H1 (cell line): ENCODE data around the gene CORO1C. TPM values are rescaled to one million over a fixed set of nuclear protein-coding genes. Genes with fewer than 3 reads are reported as not detected.

Experiments
- CTCF ChIA-PET: fragments of 300-600 bp; sonication (Branson Sonifier 250); formaldehyde crosslinking; loops from one replicate; lab custom pipeline; 2021; ENCODE audit not compliant: partially characterized antibody; lab: Charles Lee
- POLR2A ChIA-PET: fragments of 300-600 bp; sonication (Branson Sonifier 250); formaldehyde crosslinking; loops from one replicate; lab custom pipeline; 2021; ENCODE audit warnings: inconsistent platforms; ENCODE audit not compliant: partially characterized antibody; lab: Charles Lee
- DNase-seq, 2 experiments: peaks; one replicate each; pipeline versions ENCODE4 v3.0.0 to v3.0.0-alpha.2; 2010 to 2022; ENCODE audit warnings: low spot score in 2 of 2, low read depth in 1 of 2, mixed read lengths in 1 of 2
- FAIRE-seq: peaks from 2 replicates; lab custom pipeline; 2011; peaks lifted over from hg19 to GRCh38; lab: Jason Lieb, UNC
- H2AFZ ChIP-seq: 2 replicates; pipeline ENCODE4 v1.8.1; 2012; ENCODE audit warnings: low read length, inconsistent platforms
- H2AK5ac ChIP-seq: 2 replicates; pipeline ENCODE4 v1.6.1; 2013; ENCODE audit warnings: low read depth, low read length
- H2BK120ac ChIP-seq: replicated peaks from 2 replicates; pipeline ENCODE3; 2013; ENCODE audit warnings: low read depth, low read length, inconsistent platforms
- H2BK12ac ChIP-seq: 2 replicates; pipeline ENCODE4 v1.6.1; 2013; ENCODE audit warnings: low read depth, low read length
- H2BK15ac ChIP-seq: 2 replicates; pipeline ENCODE4 v1.6.1; 2013; ENCODE audit warnings: low read length
- H2BK20ac ChIP-seq: 2 replicates; pipeline ENCODE4 v1.6.1; 2013; ENCODE audit warnings: low read length
- H2BK5ac ChIP-seq: 2 replicates; pipeline ENCODE4 v1.6.1; 2013; ENCODE audit warnings: low read depth, low read length
- H3K14ac ChIP-seq: 2 replicates; pipeline ENCODE4 v1.6.1; 2013; ENCODE audit warnings: inconsistent platforms; ENCODE audit not compliant: insufficient read length
- H3K18ac ChIP-seq: 2 replicates; pipeline ENCODE4 v1.6.1; 2013; ENCODE audit warnings: low read length; ENCODE audit errors: extremely low read depth
- H3K23ac ChIP-seq: 2 replicates; pipeline ENCODE4 v1.6.1; 2013; ENCODE audit warnings: inconsistent platforms; ENCODE audit not compliant: insufficient read length
- H3K23me2 ChIP-seq: 2 replicates; pipeline ENCODE4 v1.6.1; 2013; ENCODE audit warnings: low read depth, low read length
- H3K27ac ChIP-seq: 2 replicates; pipeline ENCODE4 v1.6.1; 2011; ENCODE audit warnings: low read depth, low read length, inconsistent platforms
- H3K27me3 ChIP-seq, 4 experiments: replicated peaks in 1 of 4; 1 replicate in 1 of 4; 2 replicates in 3 of 4; pipeline versions ENCODE4 v1.6.1 to v1.8.1; 2011 to 2013; ENCODE audit warnings: low read length in 3 of 4, mild to moderate bottlenecking in 3 of 4, inconsistent platforms in 2 of 4, mixed read lengths in 2 of 4, moderate library complexity in 1 of 4; ENCODE audit not compliant: control insufficient read depth in 3 of 4, insufficient read depth in 3 of 4; ENCODE audit errors: extremely low read depth in 1 of 4
- H3K36me3 ChIP-seq, 4 experiments: 2 replicates each; pipeline versions ENCODE4 v1.6.1 to v1.8.1; 2011 to 2013; ENCODE audit warnings: mild to moderate bottlenecking in 4 of 4, low read length in 3 of 4, moderate library complexity in 2 of 4, control low read depth in 1 of 4, inconsistent platforms in 1 of 4; ENCODE audit not compliant: insufficient read depth in 4 of 4, control insufficient read depth in 2 of 4
- H3K4ac ChIP-seq: replicated peaks from 2 replicates; pipeline ENCODE3; 2013; ENCODE audit warnings: low read length, low read depth, mixed read lengths, inconsistent platforms; ENCODE audit not compliant: insufficient read length
- H3K4me1 ChIP-seq, 4 experiments: replicated peaks in 1 of 4; 1 replicate in 1 of 4; 2 replicates in 3 of 4; pipeline versions ENCODE4 v1.6.1 to v1.8.1; 2011 to 2013; ENCODE audit warnings: low read length in 3 of 4, inconsistent platforms in 2 of 4, mixed read lengths in 1 of 4; ENCODE audit not compliant: insufficient read depth in 4 of 4, control insufficient read depth in 3 of 4
- H3K4me2 ChIP-seq, 2 experiments: 2 replicates each; pipeline versions ENCODE4 v1.6.1 to v1.8.1; 2011 to 2013; ENCODE audit warnings: low read depth in 2 of 2, low read length in 2 of 2, control low read depth in 1 of 2, inconsistent platforms in 1 of 2, mild to moderate bottlenecking in 1 of 2; ENCODE audit not compliant: insufficient read depth in 1 of 2
- H3K4me3 ChIP-seq, 4 experiments: fragments of 200-600, 300-600 bp in 1 of 4; sonication (generic), shearing (Covaris generic), sonication (Bioruptor Twin) in 1 of 4; 2 replicates each; pipeline versions ENCODE4 v1.5.1 to v1.8.1; 2011 to 2016; ENCODE audit warnings: low read length in 4 of 4, low read depth in 3 of 4, control low read depth in 2 of 4, inconsistent platforms in 2 of 4, mild to moderate bottlenecking in 2 of 4, mixed read lengths in 1 of 4, moderate library complexity in 1 of 4; ENCODE audit not compliant: insufficient read depth in 2 of 4; ENCODE audit errors: extremely low read depth in 1 of 4
- H3K56ac ChIP-seq: replicated peaks from 2 replicates; pipeline ENCODE3; 2013; ENCODE audit warnings: low read depth, mild to moderate bottlenecking, mixed read lengths, low read length, inconsistent platforms; ENCODE audit not compliant: insufficient read length
- H3K79me1 ChIP-seq: 2 replicates; pipeline ENCODE4 v1.6.1; 2013; ENCODE audit warnings: low read depth, low read length, control low read depth
- H3K79me2 ChIP-seq, 2 experiments: 2 replicates each; pipeline versions ENCODE4 v1.6.1 to v1.8.1; 2012 to 2013; ENCODE audit warnings: low read length in 2 of 2, mild to moderate bottlenecking in 2 of 2, inconsistent platforms in 1 of 2; ENCODE audit not compliant: insufficient read depth in 2 of 2, control insufficient read depth in 1 of 2
- H3K9ac ChIP-seq, 4 experiments: replicated peaks in 1 of 4; 1 replicate in 1 of 4; 2 replicates in 3 of 4; pipeline versions ENCODE4 v1.6.1 to v1.8.1; 2011 to 2013; ENCODE audit warnings: low read depth in 3 of 4, low read length in 3 of 4, control low read depth in 2 of 4, mild to moderate bottlenecking in 2 of 4, moderate library complexity in 2 of 4, inconsistent platforms in 1 of 4; ENCODE audit errors: extremely low read depth in 1 of 4
- H3K9me3 ChIP-seq, 2 experiments: 2 replicates each; pipeline versions ENCODE4 v1.6.1 to v1.8.1; 2012 to 2013; ENCODE audit warnings: mild to moderate bottlenecking in 2 of 2, moderate library complexity in 2 of 2, control low read depth in 1 of 2, inconsistent platforms in 1 of 2, low read depth in 1 of 2, low read length in 1 of 2, mixed read lengths in 1 of 2; ENCODE audit not compliant: insufficient read depth in 2 of 2
- H4K20me1 ChIP-seq, 2 experiments: replicated peaks in 1 of 2; 2 replicates each; pipeline versions ENCODE3 to v1.8.1; 2011 to 2013; ENCODE audit warnings: inconsistent platforms in 2 of 2, low read length in 2 of 2, mild to moderate bottlenecking in 1 of 2; ENCODE audit not compliant: insufficient read depth in 2 of 2, control insufficient read depth in 1 of 2
- H4K5ac ChIP-seq: 2 replicates; pipeline ENCODE4 v1.6.1; 2013; ENCODE audit warnings: low read length, low read depth, mixed read lengths, inconsistent platforms; ENCODE audit not compliant: insufficient read length
- H4K8ac ChIP-seq: 2 replicates; pipeline ENCODE4 v1.8.0; 2013; ENCODE audit warnings: mild to moderate bottlenecking, moderate library complexity, low read length, inconsistent platforms; ENCODE audit not compliant: insufficient read depth; ENCODE audit errors: extremely low read depth
- H4K91ac ChIP-seq: replicated peaks from 2 replicates; pipeline ENCODE3; 2013; ENCODE audit warnings: low read length, mixed read lengths, inconsistent platforms; ENCODE audit not compliant: insufficient read length
- GABPA ChIP-seq: IDR thresholded peaks from 2 replicates; pipeline ENCODE4 v1.6.1; 2011; ENCODE audit warnings: mild to moderate bottlenecking, low read length, moderate library complexity, borderline replicate concordance; ENCODE audit not compliant: insufficient read depth
- RAD21 ChIP-seq, 2 experiments: IDR thresholded peaks in 1 of 2; conservative IDR thresholded peaks in 1 of 2; 2 replicates each; pipeline ENCODE4 v1.6.1; 2011; ENCODE audit warnings: low read depth in 2 of 2, low read length in 2 of 2, improper control_type of control experiment in 1 of 2, inconsistent platforms in 1 of 2, mild to moderate bottlenecking in 1 of 2, moderate library complexity in 1 of 2
- SRF ChIP-seq: IDR thresholded peaks from 2 replicates; pipeline ENCODE4 v1.6.1; 2011; ENCODE audit warnings: mild to moderate bottlenecking, low read depth, low read length, moderate library complexity
- TBP ChIP-seq: IDR thresholded peaks from 2 replicates; pipeline ENCODE4 v1.6.1; 2011; ENCODE audit warnings: low read depth, low read length, improper control_type of control experiment
- ZNF274 ChIP-seq: IDR thresholded peaks from 2 replicates; pipeline ENCODE4 v1.7.0; 2012; ENCODE audit warnings: low read length, borderline replicate concordance; ENCODE audit errors: extremely low read depth
- WGBS, 2 experiments: shearing (Covaris generic) in 1 of 2; methylation state at CpG; one replicate each; pipeline versions ENCODE4 v1.1.6 to v1.1.7; 2013 to 2015; ENCODE audit warnings: low lambda C conversion rate in 2 of 2, mixed read lengths in 2 of 2, inconsistent platforms in 1 of 2, low coverage in 1 of 2, missing lambda C conversion rate in 1 of 2; ENCODE audit not compliant: insufficient replicate concordance in 2 of 2, insufficient coverage in 1 of 2, insufficient read length in 1 of 2; ENCODE audit errors: extremely low coverage in 1 of 2, missing lambda C conversion rate in 1 of 2; 5-methylcytosine and 5-hydroxymethylcytosine counted together
- polyA plus RNA-seq, 7 experiments: library from polyadenylated mRNA; depleted of rRNA in 3 of 7; stranded (reverse) in 5 of 7; unstranded in 2 of 7; fragments of >200 nt in 5 of 7; fragments of 200-250 nt in 2 of 7; gene quantifications; 1 replicate in 5 of 7; 2 replicates in 1 of 7; 4 replicates in 1 of 7; pipeline versions ENCODE4 v1.2.1 to v1.2.3, GENCODE V29; 2011 to 2013; ENCODE audit warnings: missing spikeins in 2 of 7, mixed read lengths in 2 of 7
- total RNA-seq: library from RNA; stranded (reverse); fragmentation: NEBNext Ultra II Directional; extraction: Animal tissue kit (Norgen Biotek cat#: 25700); gene quantifications from 2 replicates; pipeline ENCODE4 v1.2.1, GENCODE V29; 2021

The CORO1C gene
- total and polyA plus RNA-seq, 2 of the 8 experiments (the other 6 are each of a cell fraction or from before 2014, with no cell fraction given), result 72.7 to 120 TPM

GRCh38 chr12:108752387-108752786 lies 21.1 kb upstream of the CORO1C start:
- no peak overlapping the region for H2BK120ac ChIP-seq
- ChIA-PET CTCF (interaction anchor here (0.7 to 3.6 kb wide), 8 partner anchors 10 to 198 kb away, joined by 3 to 15 read pairs (median 5); no protein-coding TSS in a partner anchor), POLR2A (interaction anchor here (0.9 kb wide), 1 partner anchor 20 kb away, joined by 3 read pairs; no protein-coding TSS in a partner anchor)
- H2BK12ac ChIP-seq, result no peak overlapping the region
- no peak overlapping the region for H3K4me3 ChIP-seq
- H4K8ac ChIP-seq, result no peak overlapping the region
- no peak overlapping the region for H3K23ac ChIP-seq
- no peak overlapping the region for H2AK5ac ChIP-seq
- no peak overlapping the region for H3K4me2 ChIP-seq
- no peaks in the 10 kb centered on the region for H3K9me3 ChIP-seq
- H3K4me1 ChIP-seq, result no peaks in the 10 kb centered on the region
- FAIRE-seq, result no peak
- DNase-seq, result no peak
- no peaks in the 10 kb centered on the region for H3K36me3 ChIP-seq
- H4K20me1 ChIP-seq, result no peaks in the 10 kb centered on the region
- whole genome bisulfite sequencing, 2 experiments, result 91% methylated on average over 1 of the region's 1 CpG; no CpG with 5 or more reads in 1 of the 2 experiments
- H4K91ac ChIP-seq, result no peak overlapping the region
- H3K27me3 ChIP-seq, result no peaks in the 10 kb centered on the region
- no peak overlapping the region for H3K18ac ChIP-seq
- H3K14ac ChIP-seq, result no peak overlapping the region
- H3K23me2 ChIP-seq, result no peaks in the 10 kb centered on the region
- no peak overlapping the region for H2AFZ ChIP-seq
- H2BK5ac ChIP-seq, result no peak overlapping the region
- no peak overlapping the region for H4K5ac ChIP-seq
- H3K79me1 ChIP-seq, result no peaks in the 10 kb centered on the region
- no peak overlapping the region for H3K4ac ChIP-seq
- H2BK20ac ChIP-seq, result no peak overlapping the region
- H3K9ac ChIP-seq, result no peak overlapping the region
- no peak overlapping the region for H2BK15ac ChIP-seq
- H3K79me2 ChIP-seq, result no peaks in the 10 kb centered on the region
- H3K27ac ChIP-seq, result no peak overlapping the region
- H3K56ac ChIP-seq, result no peak overlapping the region
- TF ChIP-seq RAD21 (IDR thresholded peaks at IDR 0.05 in 1 of 2, conservative IDR thresholded peaks at IDR 0.05 in 1 of 2; ENCODE audit: low read depth in 2 of 2, low read length in 2 of 2) (no peak), ZNF274 (no peak), TBP (no peak), GABPA (no peak), SRF (no peak)
